Liver (tissue), 9 donors: Measurements from ENCODE around the gene SORCS2. TPM values are rescaled to one million over a fixed set of nuclear protein-coding genes. Genes with fewer than 3 reads are reported as not detected.
A peak's percentile ranks its signal among the peaks of the same experiment; 100 is the strongest.

ENCODE experiments used
- DNase-seq: peaks from one replicate; pipeline ENCODE4 v3.0.0-alpha.2; 2017; ENCODE audit warnings: low spot score
- H3K27ac ChIP-seq, 2 donors: one replicate each; pipeline ENCODE4 v1.7.0; 2013; ENCODE audit warnings: inconsistent platforms in 2 of 2, low read length in 2 of 2, control low read depth in 1 of 2, low read depth in 1 of 2, mild to moderate bottlenecking in 1 of 2
- H3K27me3 ChIP-seq, 4 donors: one replicate each; pipeline versions ENCODE4 v1.6.1 to v1.7.0; 2013; ENCODE audit warnings: low read length in 3 of 4, inconsistent platforms in 1 of 4, mild to moderate bottlenecking in 1 of 4, moderate library complexity in 1 of 4; ENCODE audit not compliant: control insufficient read depth in 4 of 4, insufficient read depth in 4 of 4
- H3K36me3 ChIP-seq, 4 donors: one replicate each; pipeline versions ENCODE4 v1.6.1 to v1.7.0; 2013; ENCODE audit warnings: low read length in 3 of 4, mild to moderate bottlenecking in 3 of 4, low read depth in 1 of 4, moderate library complexity in 1 of 4; ENCODE audit not compliant: control insufficient read depth in 4 of 4, insufficient read depth in 3 of 4
- H3K4me1 ChIP-seq, 4 donors: one replicate each; pipeline versions ENCODE4 v1.6.1 to v1.7.0; 2013; ENCODE audit warnings: low read length in 3 of 4, mild to moderate bottlenecking in 3 of 4, moderate library complexity in 1 of 4; ENCODE audit not compliant: control insufficient read depth in 4 of 4, insufficient read depth in 4 of 4
- H3K4me3 ChIP-seq, 3 donors: one replicate each; pipeline versions ENCODE4 v1.6.1 to v1.7.0; 2013; ENCODE audit warnings: low read length in 3 of 3, control low read depth in 1 of 3, low read depth in 1 of 3, mild to moderate bottlenecking in 1 of 3
- H3K9ac ChIP-seq, 2 donors: one replicate each; pipeline ENCODE4 v1.7.0; 2013; ENCODE audit warnings: low read length in 2 of 2, mild to moderate bottlenecking in 2 of 2, moderate library complexity in 2 of 2, control low read depth in 1 of 2, low read depth in 1 of 2
- H3K9me3 ChIP-seq, 4 donors: one replicate each; pipeline versions ENCODE4 v1.6.1 to v1.7.0; 2013; ENCODE audit warnings: low read length in 3 of 4; ENCODE audit not compliant: control insufficient read depth in 4 of 4
- CTCF ChIP-seq: fragments of 150-350 bp; IDR thresholded peaks from 2 replicates; pipeline ENCODE4 v1.5.1; 2017; ENCODE audit warnings: improper control_type of control experiment, low read depth, low read length; ENCODE audit not compliant: missing input control
- EGR1 ChIP-seq, 2 donors: IDR thresholded peaks; 2 replicates each; pipeline ENCODE4 v1.6.1; 2016 to 2018; ENCODE audit warnings: antibody characterized with exemption in 2 of 2, low read depth in 2 of 2
- FOXA1 ChIP-seq: IDR thresholded peaks from 2 replicates; pipeline ENCODE4 v1.6.1; 2016; ENCODE audit warnings: antibody characterized with exemption
- FOXA2 ChIP-seq: IDR thresholded peaks from 2 replicates; pipeline ENCODE4 v1.6.1; 2016; ENCODE audit warnings: antibody characterized with exemption
- GABPA ChIP-seq, 2 donors: IDR thresholded peaks in 1 of 2; conservative IDR thresholded peaks in 1 of 2; 2 replicates each; pipeline ENCODE4 v1.6.1; 2016; ENCODE audit warnings: antibody characterized with exemption in 2 of 2, mild to moderate bottlenecking in 1 of 2, moderate library complexity in 1 of 2
- HNF4A ChIP-seq, 2 donors: conservative IDR thresholded peaks; 2 replicates each; pipeline ENCODE4 v1.6.1; 2016; ENCODE audit warnings: antibody characterized with exemption in 2 of 2, mild to moderate bottlenecking in 2 of 2
- HNF4G ChIP-seq: IDR thresholded peaks from 2 replicates; pipeline ENCODE4 v1.6.1; 2016; ENCODE audit warnings: antibody characterized with exemption
- JUND ChIP-seq, 2 donors: IDR thresholded peaks; 2 replicates each; pipeline ENCODE4 v1.6.1; 2016; ENCODE audit warnings: antibody characterized with exemption in 2 of 2
- MAX ChIP-seq: IDR thresholded peaks from 2 replicates; pipeline ENCODE4 v1.6.1; 2016; ENCODE audit warnings: antibody characterized with exemption
- NR2F2 ChIP-seq: IDR thresholded peaks from 2 replicates; pipeline ENCODE4 v1.6.1; 2016; ENCODE audit warnings: antibody characterized with exemption
- RAD21 ChIP-seq, 2 donors: IDR thresholded peaks; 2 replicates each; pipeline ENCODE4 v1.6.1; 2016; ENCODE audit warnings: antibody characterized with exemption in 2 of 2, mild to moderate bottlenecking in 2 of 2
- REST ChIP-seq: IDR thresholded peaks from 2 replicates; pipeline ENCODE4 v1.6.1; 2016; ENCODE audit warnings: antibody characterized with exemption, mild to moderate bottlenecking
- RXRA ChIP-seq, 2 donors: IDR thresholded peaks; 2 replicates each; pipeline ENCODE4 v1.6.1; 2017 to 2018; ENCODE audit warnings: antibody characterized with exemption in 2 of 2, mild to moderate bottlenecking in 1 of 2
- SP1 ChIP-seq: IDR thresholded peaks from 2 replicates; pipeline ENCODE4 v1.6.1; 2018; ENCODE audit warnings: antibody characterized with exemption, mild to moderate bottlenecking
- TAF1 ChIP-seq: conservative IDR thresholded peaks from 2 replicates; pipeline ENCODE4 v1.6.1; 2016; ENCODE audit warnings: antibody characterized with exemption, mild to moderate bottlenecking
- YY1 ChIP-seq: IDR thresholded peaks from 2 replicates; pipeline ENCODE4 v1.6.1; 2016; ENCODE audit warnings: antibody characterized with exemption, mild to moderate bottlenecking
- ZBTB33 ChIP-seq: IDR thresholded peaks from 2 replicates; pipeline ENCODE4 v1.6.1; 2016; ENCODE audit warnings: antibody characterized with exemption
- WGBS: extraction: QIAGEN DNeasy Blood & Tissue Kit; methylation state at CpG from one replicate; pipeline ENCODE4 v1.1.7; 2013; 5-methylcytosine and 5-hydroxymethylcytosine counted together
- polyA plus RNA-seq, 2 donors: library from polyadenylated mRNA; stranded (reverse) in 1 of 2; unstranded in 1 of 2; fragments of 200-250 nt in 1 of 2; fragments of >200 nt in 1 of 2; fragmentation: Nextera tagmentation in 1 of 2; extraction: Ambion mirVana in 1 of 2; gene quantifications; one replicate each; pipeline versions ENCODE4 v1.2.1 to v1.2.3, GENCODE V29; 2013 to 2015
- total RNA-seq, 2 donors: library from RNA; depleted of rRNA; stranded (reverse); fragments of >200 nt; gene quantifications; one replicate each; pipeline ENCODE4 v1.2.3, GENCODE V29; 2014
- donor health status: healthy.
- donor health status: healthy.
- donor health status: healthy.
- donor health status: healthy.
- donor health status: healthy.

Gene SORCS2
- total and polyA plus RNA-seq, 4 donors: 0.10 to 1.4 (median 0.92) TPM

- H3K9me3 ChIP-seq: no peaks in the 10 kb centered on the region
- H3K27ac ChIP-seq: no peak overlapping the region
- TF ChIP-seq RXRA (IDR thresholded peaks at IDR 0.05): peak in 1 of 2 donors; percentile 7
- peak; percentile 91 for TF ChIP-seq NR2F2
- TF ChIP-seq FOXA1: no peak
- no peak for TF ChIP-seq HNF4A (conservative IDR thresholded peaks at IDR 0.05)
- TF ChIP-seq SP1: no peak
- no peak for TF ChIP-seq MAX
- no peak for TF ChIP-seq FOXA2
- TF ChIP-seq TAF1: no peak
- TF ChIP-seq JUND (IDR thresholded peaks at IDR 0.05): no peak
- no peak for TF ChIP-seq RAD21 (IDR thresholded peaks at IDR 0.05)
- TF ChIP-seq GABPA (IDR thresholded peaks at IDR 0.05 in 1 of 2, conservative IDR thresholded peaks at IDR 0.05 in 1 of 2): no peak
- H3K4me1 ChIP-seq: no peaks in the 10 kb centered on the region
- no peak overlapping the region for H3K4me3 ChIP-seq
- 75% methylated on average over 22 of the region's 22 CpGs for WGBS
- no peak overlapping the region for H3K9ac ChIP-seq
- no peaks in the 10 kb centered on the region for H3K36me3 ChIP-seq
- no peaks in the 10 kb centered on the region for H3K27me3 ChIP-seq
- no peak for DNase-seq
Observed at GRCh38 chr4:7757501-7758471, 565.4 kb downstream of the SORCS2 start.

- no peak for DNase-seq
Observed at GRCh38 chr4:7758476-7758875, 566.1 kb downstream of the SORCS2 start.

More at GRCh38 chr4:7758476-7758875, 566.1 kb downstream of the SORCS2 start:
- no peak overlapping the region for H3K4me3 ChIP-seq
- no peak for TF ChIP-seq NR2F2
- TF ChIP-seq HNF4A (conservative IDR thresholded peaks at IDR 0.05): no peak
- no peak for TF ChIP-seq RXRA (IDR thresholded peaks at IDR 0.05)
- no peak for TF ChIP-seq ZBTB33
- no peak for TF ChIP-seq MAX
- TF ChIP-seq HNF4G: no peak
- no peak for TF ChIP-seq YY1
- no peak for TF ChIP-seq FOXA1
- no peak for TF ChIP-seq RAD21 (IDR thresholded peaks at IDR 0.05)
- no peak for TF ChIP-seq EGR1 (IDR thresholded peaks at IDR 0.05; ENCODE audit: low read depth in 2 of 2)
- no peak for TF ChIP-seq JUND (IDR thresholded peaks at IDR 0.05)
- TF ChIP-seq REST: no peak
- no peak for TF ChIP-seq SP1
- no peak for TF ChIP-seq GABPA (IDR thresholded peaks at IDR 0.05 in 1 of 2, conservative IDR thresholded peaks at IDR 0.05 in 1 of 2)
- TF ChIP-seq CTCF: no peak
- H3K9me3 ChIP-seq: no peaks in the 10 kb centered on the region
- H3K27ac ChIP-seq: no peak overlapping the region
- WGBS: 89% methylated on average over 11 of the region's 11 CpGs
- no peak overlapping the region for H3K9ac ChIP-seq
- H3K36me3 ChIP-seq: no peaks in the 10 kb centered on the region
- no peaks in the 10 kb centered on the region for H3K4me1 ChIP-seq
- no peaks in the 10 kb centered on the region for H3K27me3 ChIP-seq
